ENCODE measurements around the gene HS3ST2.

GRCh38 chr16:22937169-22937568 is 123.2 kb downstream of the HS3ST2 start:
- TF ChIP-seq CTCF (IDR thresholded peaks at IDR 0.05) (no peak), POLR2A (IDR thresholded peaks at IDR 0.05) (no peak)
